Spleen (tissue), 11 donors: ENCODE results near the gene KCNG2. TPM values are rescaled to one million over a fixed set of nuclear protein-coding genes. Genes with fewer than 3 reads are reported as not detected.
A peak's percentile ranks its signal among the peaks of the same experiment; 100 is the strongest.

ENCODE experiments used
- DNase-seq: peaks from one replicate; pipeline ENCODE4 v3.0.0-alpha.2; 2020
- H3K27ac ChIP-seq, 8 donors: fragments of 200-600 bp; sonication (generic) in 7 of 8; 1 replicate in 4 of 8; 2 replicates in 4 of 8; pipeline versions ENCODE4 v1.5.0 to v1.8.0; 2016 to 2021; ENCODE audit warnings: inconsistent platforms in 4 of 8, mild to moderate bottlenecking in 4 of 8, moderate library complexity in 1 of 8
- H3K27me3 ChIP-seq, 7 donors: fragments of 200-600 bp; sonication (generic) in 6 of 7; replicated peaks in 1 of 7; 1 replicate in 4 of 7; 2 replicates in 3 of 7; pipeline versions ENCODE4 v1.5.0 to v1.8.0; 2016 to 2021; ENCODE audit warnings: inconsistent platforms in 3 of 7, mild to moderate bottlenecking in 1 of 7
- H3K36me3 ChIP-seq, 6 donors: fragments of 200-600 bp; sonication (generic) in 5 of 6; 1 replicate in 4 of 6; 2 replicates in 2 of 6; pipeline versions ENCODE4 v1.5.0 to v1.8.0; 2016 to 2021; ENCODE audit warnings: inconsistent platforms in 2 of 6
- H3K4me1 ChIP-seq, 6 donors: fragments of 200-600 bp; sonication (generic) in 5 of 6; 1 replicate in 3 of 6; 2 replicates in 3 of 6; pipeline versions ENCODE4 v1.5.0 to v1.8.0; 2016 to 2021; ENCODE audit warnings: inconsistent platforms in 3 of 6
- H3K4me3 ChIP-seq, 8 donors: fragments of 200-600 bp; sonication (generic) in 7 of 8; 1 replicate in 4 of 8; 2 replicates in 4 of 8; pipeline versions ENCODE4 v1.5.0 to v1.8.0; 2016 to 2021; ENCODE audit warnings: inconsistent platforms in 4 of 8, mild to moderate bottlenecking in 4 of 8, moderate library complexity in 2 of 8
- H3K9me3 ChIP-seq, 8 donors: fragments of 200-600 bp; sonication (generic) in 7 of 8; 1 replicate in 4 of 8; 2 replicates in 4 of 8; pipeline versions ENCODE4 v1.5.0 to v1.8.0; 2016 to 2021; ENCODE audit warnings: inconsistent platforms in 4 of 8
- CTCF ChIP-seq, 11 experiments: fragments of 200-600 bp in 7 of 11; fragments of 450-650 bp in 4 of 11; sonication (generic) in 4 of 11; IDR thresholded peaks in 8 of 11; conservative IDR thresholded peaks in 3 of 11; 1 replicate in 7 of 11; 2 replicates in 4 of 11; pipeline versions ENCODE4 v1.4.0 to v1.8.0; 2016 to 2021; ENCODE audit warnings: antibody characterized with exemption in 11 of 11, inconsistent platforms in 4 of 11, mild to moderate bottlenecking in 1 of 11
- POLR2A ChIP-seq, 3 donors: fragments of 450-650 bp; IDR thresholded peaks; one replicate each; pipeline ENCODE4 v1.5.1; 2017; ENCODE audit warnings: antibody characterized with exemption in 3 of 3, mild to moderate bottlenecking in 1 of 3
- POLR2AphosphoS5 ChIP-seq, 3 donors: sonication (generic); formaldehyde crosslinking; IDR thresholded peaks; one replicate each; pipeline ENCODE4 v1.5.1; 2017; ENCODE audit warnings: antibody characterized with exemption in 3 of 3
- WGBS, 5 donors: extraction: QIAGEN DNeasy Blood & Tissue Kit in 3 of 5; methylation state at CpG; one replicate each; pipeline versions ENCODE4 v1.1.5 to v1.1.7; 2013 to 2018; 5-methylcytosine and 5-hydroxymethylcytosine counted together
- intact Hi-C: fragments of 100-400 bp; cut with DNase I; formaldehyde crosslinking; loops from one replicate; pipeline ENCODE4 v1.15.0; 2023; ENCODE audit warnings: low total_unique reads
- polyA plus RNA-seq, 3 donors: library from polyadenylated mRNA; stranded (reverse); fragments of 200-250 nt; gene quantifications; one replicate each; pipeline ENCODE4 v1.2.1, GENCODE V29; 2013
- total RNA-seq, 7 donors: library from RNA; depleted of rRNA in 3 of 7; stranded (reverse); fragments of >200 nt in 3 of 7; fragmentation: NEBNext Ultra II Directional in 4 of 7; extraction: Animal tissue kit (Norgen Biotek cat#: 25700) in 4 of 7; gene quantifications; one replicate each; pipeline versions ENCODE4 v1.1.0 to v1.2.1, GENCODE V29; 2016 to 2021
- donor health status: healthy with polysubstance abuse.
- donor health status: DM: no; HTN: no; CAD: no; lungs with moderate emphysema.
- donor health status: DM: no; HTN: no; CAD: no.
- donor health status: Bipolar disorder and iron deficiency.
- donor health status: healthy.
- donor health status: DM: no; HTN: no; CAD: no.
- donor health status: DM: yes; HTN: yes; CAD: no.

KCNG2 gene
- total and polyA plus RNA-seq, 10 donors: 0.15 to 3.2 (median 0.38) TPM; not detected in 1

GRCh38 chr18:79914614-79915160, 116.9 kb downstream of the KCNG2 start:
- Histone ChIP-seq H3K27ac (peak overlapping the region in 1 of 8 donors; percentile 71), H3K27me3 (no peaks in the 10 kb centered on the region), H3K9me3 (peaks cover 0 to 9% (median 0%) of the 10 kb centered on the region in 8 donors), H3K4me3 (no peak overlapping the region), H3K4me1 (peaks cover 0 to 30% (median 7%) of the 10 kb centered on the region in 6 donors), H3K36me3 (peaks cover 2 to 83% (median 34%) of the 10 kb centered on the region in 6 donors)
- TF ChIP-seq POLR2AphosphoS5 (IDR thresholded peaks at IDR 0.05) (no peak), POLR2A (IDR thresholded peaks at IDR 0.05) (no peak), CTCF (IDR thresholded peaks at IDR 0.05 in 8 of 11, conservative IDR thresholded peaks at IDR 0.05 in 3 of 11) (no peak)
- 86 to 96% (median 92%) methylated on average over 13 to 20 of the region's 20 CpGs for WGBS, 5 donors
- peak; percentile 70 for DNase-seq
- intact Hi-C loops: no loop called here

GRCh38 chr18:79915161-79916127, 117.7 kb downstream of the KCNG2 start:
- intact Hi-C loops: no loop called here
- Histone ChIP-seq H3K9me3 (peaks cover 0 to 9% (median 0%) of the 10 kb centered on the region in 8 donors), H3K4me1 (peaks cover 0 to 30% (median 7%) of the 10 kb centered on the region in 6 donors), H3K27ac (no peak overlapping the region), H3K36me3 (peaks cover 2 to 82% (median 34%) of the 10 kb centered on the region in 6 donors), H3K27me3 (no peaks in the 10 kb centered on the region), H3K4me3 (no peak overlapping the region)
- TF ChIP-seq CTCF (IDR thresholded peaks at IDR 0.05 in 8 of 11, conservative IDR thresholded peaks at IDR 0.05 in 3 of 11): no peak
- peak in 1 of 3 donors; percentile 25 for TF ChIP-seq POLR2AphosphoS5 (IDR thresholded peaks at IDR 0.05)
- DNase-seq: peak; percentile 69
- 93 to 96% (median 95%) methylated on average over 39 to 50 of the region's 50 CpGs for WGBS, 5 donors

DNA sequence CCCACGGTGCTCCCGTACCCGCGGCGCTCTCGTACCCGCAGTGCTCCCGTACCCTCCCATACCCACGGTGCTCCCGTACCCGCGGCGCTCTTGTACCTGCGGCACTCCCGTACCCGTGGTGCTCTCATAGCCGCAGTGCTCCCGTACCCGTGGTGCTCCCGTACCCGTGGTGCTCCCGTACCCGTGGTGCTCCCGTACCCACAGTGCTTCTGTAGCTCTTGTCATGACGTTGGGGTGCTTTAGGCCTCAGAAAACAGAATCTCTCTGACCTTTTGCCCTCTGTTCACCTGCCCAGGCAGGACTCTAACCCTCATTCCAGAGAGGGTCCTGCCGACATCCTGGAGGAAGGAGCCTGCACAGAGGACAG, 118.4 kb downstream of the KCNG2 start:
- peak; percentile 47 for DNase-seq
- intact Hi-C loops: no loop called here
- peaks cover 2 to 75% (median 34%) of the 10 kb centered on the region in 6 donors for H3K36me3 ChIP-seq
- peaks cover 0 to 30% (median 7%) of the 10 kb centered on the region in 6 donors for H3K4me1 ChIP-seq
- WGBS, 5 donors: 71 to 96% (median 88%) methylated on average over 26 of the region's 26 CpGs
- no peak overlapping the region for H3K27ac ChIP-seq
- H3K9me3 ChIP-seq: peaks cover 0 to 9% (median 0%) of the 10 kb centered on the region in 8 donors
- H3K4me3 ChIP-seq: no peak overlapping the region
- H3K27me3 ChIP-seq: no peaks in the 10 kb centered on the region
- TF ChIP-seq POLR2A (IDR thresholded peaks at IDR 0.05) (no peak), POLR2AphosphoS5 (IDR thresholded peaks at IDR 0.05) (no peak), CTCF (IDR thresholded peaks at IDR 0.05 in 8 of 11, conservative IDR thresholded peaks at IDR 0.05 in 3 of 11) (no peak)
